ENCODE measurements around the gene ZNF529.

ZNF529 gene

GRCh38 chr19:36514012-36514612 is 59.0 kb downstream of the ZNF529 start:
- DNase-seq (ENCODE audit: low read depth in 2 of 2) = no peak

GRCh38 chr19:36508325-36508724 is 64.8 kb downstream of the ZNF529 start:
- DNase-seq (ENCODE audit: low read depth in 2 of 2) = no peak

DNA sequence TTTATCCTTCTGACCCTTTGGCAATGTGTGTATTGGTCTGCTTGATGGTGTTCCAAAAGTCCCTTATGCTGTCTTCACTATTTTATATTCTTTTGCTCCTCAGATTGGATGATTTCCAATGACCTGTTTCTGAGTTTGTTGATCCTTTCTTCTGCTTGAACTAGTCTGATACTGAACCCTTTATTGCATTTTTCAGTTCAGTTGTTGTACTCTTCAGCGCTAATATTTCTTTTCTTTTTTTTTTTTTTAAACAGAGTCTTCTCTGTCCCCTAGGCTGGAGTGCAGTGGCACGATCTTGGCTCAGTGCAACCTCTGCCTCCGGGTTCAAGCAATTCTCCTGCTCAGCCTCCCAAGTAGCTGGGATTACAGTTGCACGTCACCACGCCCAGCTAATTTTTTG is 71.1 kb downstream of the ZNF529 start:
- no peak for DNase-seq (ENCODE audit: low read depth in 2 of 2)

GRCh38 chr19:36497001-36497400 is 76.1 kb downstream of the ZNF529 start:
- DNase-seq (ENCODE audit: low read depth in 2 of 2) = no peak

Data from stimulated activated CD8-positive, alpha-beta memory T cell treated with anti-CD3 and anti-CD28 coated beads, Interleukin-2, amount 100 ng/mL, for 48 hours (primary cell).